OCI-LY1 (cell line): ENCODE data around the gene TPCN2.

Experiments used
- CTCF ChIP-seq: fragments of 200-600 bp; sonication (generic), shearing (Covaris generic); IDR thresholded peaks from 2 replicates; pipeline ENCODE4 v1.5.1; 2017; ENCODE audit warnings: mild to moderate bottlenecking, antibody characterized with exemption, low read length, moderate library complexity, mixed read lengths
- EZH2 ChIP-seq: fragments of 200-600 bp; sonication (generic), shearing (Covaris generic); IDR thresholded peaks from 2 replicates; pipeline ENCODE4 v1.8.0; 2017; ENCODE audit warnings: borderline replicate concordance, mixed run types, mild to moderate bottlenecking, antibody characterized with exemption, low read length, moderate library complexity, mixed read lengths

DNA sequence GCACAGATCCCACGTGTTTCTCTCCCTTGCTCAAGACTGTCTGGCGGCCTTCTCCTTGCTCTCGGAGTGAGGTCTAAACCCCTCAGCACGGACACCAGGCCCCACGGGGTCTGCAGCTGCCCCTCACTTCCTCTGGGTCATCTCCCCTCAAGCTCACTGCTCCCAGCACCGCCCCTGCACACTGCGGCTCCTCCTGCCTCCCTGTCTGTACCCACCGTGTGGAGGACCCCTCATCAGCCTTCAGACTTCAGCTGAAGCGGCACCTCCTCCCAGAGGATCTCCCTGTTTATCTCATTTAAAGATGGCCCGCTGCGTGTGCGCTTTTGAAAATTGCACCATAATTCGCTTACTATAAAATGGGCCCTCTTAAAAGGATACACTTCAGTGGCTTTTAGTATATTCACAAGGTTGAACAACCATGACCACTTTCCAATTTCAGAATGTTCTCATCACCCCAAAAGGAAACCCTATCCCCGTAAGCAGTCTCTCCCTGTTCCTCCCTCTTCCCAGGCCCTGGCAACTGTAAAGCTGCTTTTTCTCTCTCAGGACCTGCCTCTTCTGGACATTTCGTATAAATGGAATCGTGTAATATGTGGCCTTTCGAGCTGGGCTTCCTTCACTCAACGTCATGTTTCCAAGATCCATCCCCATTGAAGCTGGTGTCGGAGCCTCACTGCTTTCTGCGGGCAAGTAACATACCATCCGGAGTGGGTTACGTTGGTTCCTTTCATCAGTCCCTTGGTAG is 14.4 kb upstream of the TPCN2 start:
- TF ChIP-seq CTCF (no peak), EZH2 (no peak)
